Measurements from ENCODE around the gene B4GALT5.

DNA sequence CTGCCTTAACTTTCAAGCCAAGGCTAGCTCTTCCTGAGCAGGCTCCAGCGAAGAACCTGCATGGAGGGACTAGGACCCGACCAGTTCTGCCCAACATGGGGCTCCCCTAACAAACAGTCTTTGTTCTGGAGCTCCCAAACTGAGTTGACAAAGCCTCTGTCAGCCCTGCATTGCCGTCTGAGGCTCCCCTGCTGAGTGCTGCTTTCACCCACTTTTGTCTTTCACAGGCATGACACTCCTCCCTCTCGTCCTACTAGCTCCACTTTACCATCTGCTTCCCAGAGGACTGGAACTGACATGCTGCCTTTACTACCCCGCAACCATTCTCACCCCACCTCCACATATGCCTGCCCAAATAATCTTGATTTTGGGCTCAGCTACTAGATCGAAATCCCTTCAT lies 45.1 kb upstream of the B4GALT5 start:
- TF ChIP-seq CTCF (IDR thresholded peaks at IDR 0.05) = no peak
- TF ChIP-seq POLR2A (IDR thresholded peaks at IDR 0.05) = no peak

Measured in lower leg skin (tissue), 3 donors.